Breast epithelium (tissue), 4 donors: ENCODE results near the gene FOXS1. TPM values are rescaled to one million over a fixed set of nuclear protein-coding genes. Genes with fewer than 3 reads are reported as not detected.

Experiments used
- DNase-seq, 2 donors: peaks; one replicate each; pipeline ENCODE4 v3.0.0-alpha.2; 2019; ENCODE audit warnings: low spot score in 2 of 2
- H3K27ac ChIP-seq, 2 donors: fragments of 200-600 bp; sonication (generic) in 1 of 2; one replicate each; pipeline ENCODE4 v1.5.1; 2016 to 2019; ENCODE audit warnings: mild to moderate bottlenecking in 1 of 2
- H3K27me3 ChIP-seq, 2 donors: fragments of 200-600 bp; sonication (generic) in 1 of 2; one replicate each; pipeline versions ENCODE4 v1.5.1 to v1.6.0; 2017 to 2019; ENCODE audit warnings: control low read depth in 1 of 2, mild to moderate bottlenecking in 1 of 2
- H3K36me3 ChIP-seq: fragments of 200-600 bp; one replicate; pipeline ENCODE4 v1.5.1; 2019
- H3K4me1 ChIP-seq, 2 donors: fragments of 200-600 bp; sonication (generic); one replicate each; pipeline ENCODE4 v1.5.1; 2016 to 2019; ENCODE audit warnings: control low read depth in 1 of 2
- H3K4me3 ChIP-seq, 3 donors: fragments of 200-600 bp; sonication (generic); 1 replicate in 2 of 3; 2 replicates in 1 of 3; pipeline ENCODE4 v1.5.1; 2016 to 2019; ENCODE audit warnings: mild to moderate bottlenecking in 3 of 3, moderate library complexity in 2 of 3
- H3K9me3 ChIP-seq, 2 donors: fragments of 200-600 bp; sonication (generic) in 1 of 2; one replicate each; pipeline ENCODE4 v1.5.1; 2016 to 2019; ENCODE audit warnings: control low read depth in 1 of 2
- CTCF ChIP-seq, 3 donors: fragments of 450-650 bp; IDR thresholded peaks; one replicate each; pipeline ENCODE4 v1.5.1; 2016 to 2017; ENCODE audit warnings: antibody characterized with exemption in 3 of 3, mild to moderate bottlenecking in 3 of 3, moderate library complexity in 3 of 3
- POLR2A ChIP-seq: fragments of 450-650 bp; IDR thresholded peaks from one replicate; pipeline ENCODE4 v1.6.1; 2016; ENCODE audit warnings: antibody characterized with exemption, mild to moderate bottlenecking, moderate library complexity
- POLR2AphosphoS5 ChIP-seq, 3 donors: sonication (generic); formaldehyde crosslinking; IDR thresholded peaks; one replicate each; pipeline ENCODE4 v1.6.1; 2017; ENCODE audit warnings: antibody characterized with exemption in 3 of 3
- intact Hi-C: fragments of 100-400 bp; cut with DNase I; formaldehyde crosslinking; loops from one replicate; pipeline ENCODE4 v1.15.1; 2023; ENCODE audit warnings: low total_unique reads
- total RNA-seq, 3 donors: library from RNA; depleted of rRNA; stranded (reverse); fragments of >200 nt; gene quantifications; one replicate each; pipeline ENCODE4 v1.1.0, GENCODE V29; 2016

Gene FOXS1
- total RNA-seq, 3 donors from 2014 or later: 0.44 to 0.98 TPM; not detected in 1

DNA sequence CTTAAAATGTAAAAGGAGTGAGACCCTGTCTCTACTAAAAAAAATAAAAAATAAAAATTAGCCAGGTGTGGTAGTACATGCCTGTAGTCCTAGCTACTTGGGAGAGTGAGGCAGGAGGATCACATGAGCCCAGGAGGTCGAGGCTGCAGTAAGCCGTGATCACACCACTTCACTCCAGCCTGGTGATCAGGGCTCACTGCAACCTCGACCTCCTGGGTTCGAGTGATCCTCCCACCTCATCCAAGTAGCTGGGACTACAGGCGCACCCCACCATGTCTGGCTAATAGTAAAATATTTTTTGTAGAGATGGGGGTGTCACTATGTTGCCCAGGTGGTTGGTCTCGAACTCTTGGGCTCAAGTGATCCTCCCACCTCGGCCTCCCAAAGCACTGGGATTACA lies 8.1 kb upstream of the FOXS1 start:
- H3K4me1 ChIP-seq: no peaks in the 10 kb centered on the region
- peaks cover 0 to 30% of the 10 kb centered on the region in 2 donors for H3K27me3 ChIP-seq
- no peaks in the 10 kb centered on the region for H3K36me3 ChIP-seq
- no peaks in the 10 kb centered on the region for H3K9me3 ChIP-seq
- no peak overlapping the region for H3K27ac ChIP-seq
- intact Hi-C loops: loop anchor here (10.0 kb wide), 2 partner anchors 101 to 1141 kb away; partner anchors contain the start of gene PDRG1
- no peak overlapping the region for H3K4me3 ChIP-seq
- DNase-seq: no peak
- no peak for TF ChIP-seq CTCF (IDR thresholded peaks at IDR 0.05)
- TF ChIP-seq POLR2A: no peak
- TF ChIP-seq POLR2AphosphoS5 (IDR thresholded peaks at IDR 0.05): no peak

- Histone ChIP-seq H3K36me3 (no peaks in the 10 kb centered on the region), H3K27me3 (peaks cover 0 to 22% of the 10 kb centered on the region in 2 donors), H3K4me3 (no peak overlapping the region), H3K9me3 (no peaks in the 10 kb centered on the region), H3K4me1 (no peaks in the 10 kb centered on the region), H3K27ac (no peak overlapping the region)
- TF ChIP-seq POLR2A: no peak
- TF ChIP-seq CTCF (IDR thresholded peaks at IDR 0.05): no peak
- TF ChIP-seq POLR2AphosphoS5 (IDR thresholded peaks at IDR 0.05): no peak
- DNase-seq: no peak
- intact Hi-C loops: loop anchor here (10.0 kb wide), 2 partner anchors 103 to 1143 kb away; partner anchors contain the start of gene PDRG1
Observed at GRCh38 chr20:31851240-31851955, 6.0 kb upstream of the FOXS1 start.

DNA sequence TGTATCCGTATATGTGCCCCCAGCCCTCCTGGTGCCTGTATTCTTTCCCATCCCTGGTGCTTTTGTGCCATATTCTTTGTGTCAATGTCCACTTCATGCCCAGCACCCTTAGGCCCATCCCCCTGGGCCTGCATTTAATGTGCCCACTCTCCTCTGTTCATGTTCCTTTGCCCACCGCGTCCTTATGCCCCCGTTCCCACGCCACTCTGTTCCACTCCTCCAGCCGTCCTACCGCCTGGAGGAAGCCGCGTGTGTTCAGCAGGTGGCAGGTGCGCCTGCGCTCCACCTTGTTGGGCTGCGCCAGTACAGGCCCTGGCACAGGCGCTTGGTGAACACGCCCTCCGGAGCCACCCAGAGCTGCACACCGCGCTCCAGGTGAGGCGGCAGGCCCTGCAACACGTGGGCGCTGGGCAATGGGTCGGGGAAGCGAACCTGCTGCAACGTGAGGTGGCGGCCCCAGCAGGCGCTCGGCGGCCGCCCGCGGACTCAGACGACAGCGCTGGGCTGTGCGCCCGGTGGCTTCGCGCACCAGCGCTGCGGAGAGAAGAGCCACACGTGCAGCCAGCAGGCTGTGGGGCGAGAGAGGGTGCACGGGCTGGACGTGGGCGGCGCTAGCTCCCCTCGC lies 4.0 kb upstream of the FOXS1 start:
- Histone ChIP-seq H3K36me3 (no peaks in the 10 kb centered on the region), H3K27me3 (peaks cover 0 to 22% of the 10 kb centered on the region in 2 donors), H3K4me1 (no peaks in the 10 kb centered on the region), H3K9me3 (no peaks in the 10 kb centered on the region), H3K4me3 (peak overlapping the region in 1 of 3 donors; percentile 19), H3K27ac (no peak overlapping the region)
- no peak for TF ChIP-seq POLR2A
- no peak for TF ChIP-seq POLR2AphosphoS5 (IDR thresholded peaks at IDR 0.05)
- TF ChIP-seq CTCF (IDR thresholded peaks at IDR 0.05): no peak
- intact Hi-C loops: no loop called here
- no peak for DNase-seq

GRCh38 chr20:31848088-31848999 lies 2.9 kb upstream of the FOXS1 start:
- TF ChIP-seq CTCF (IDR thresholded peaks at IDR 0.05) (no peak), POLR2A (no peak), POLR2AphosphoS5 (IDR thresholded peaks at IDR 0.05) (no peak)
- no peak overlapping the region for H3K4me3 ChIP-seq
- intact Hi-C loops: no loop called here

More at GRCh38 chr20:31848088-31848999, 2.9 kb upstream of the FOXS1 start:
- Histone ChIP-seq H3K27ac (no peak overlapping the region), H3K4me1 (no peaks in the 10 kb centered on the region), H3K9me3 (no peaks in the 10 kb centered on the region), H3K27me3 (peaks cover 0 to 22% of the 10 kb centered on the region in 2 donors), H3K36me3 (no peaks in the 10 kb centered on the region)
- DNase-seq: no peak
